ENCODE data around the gene SIGLECL1.

The SIGLECL1 gene

DNA sequence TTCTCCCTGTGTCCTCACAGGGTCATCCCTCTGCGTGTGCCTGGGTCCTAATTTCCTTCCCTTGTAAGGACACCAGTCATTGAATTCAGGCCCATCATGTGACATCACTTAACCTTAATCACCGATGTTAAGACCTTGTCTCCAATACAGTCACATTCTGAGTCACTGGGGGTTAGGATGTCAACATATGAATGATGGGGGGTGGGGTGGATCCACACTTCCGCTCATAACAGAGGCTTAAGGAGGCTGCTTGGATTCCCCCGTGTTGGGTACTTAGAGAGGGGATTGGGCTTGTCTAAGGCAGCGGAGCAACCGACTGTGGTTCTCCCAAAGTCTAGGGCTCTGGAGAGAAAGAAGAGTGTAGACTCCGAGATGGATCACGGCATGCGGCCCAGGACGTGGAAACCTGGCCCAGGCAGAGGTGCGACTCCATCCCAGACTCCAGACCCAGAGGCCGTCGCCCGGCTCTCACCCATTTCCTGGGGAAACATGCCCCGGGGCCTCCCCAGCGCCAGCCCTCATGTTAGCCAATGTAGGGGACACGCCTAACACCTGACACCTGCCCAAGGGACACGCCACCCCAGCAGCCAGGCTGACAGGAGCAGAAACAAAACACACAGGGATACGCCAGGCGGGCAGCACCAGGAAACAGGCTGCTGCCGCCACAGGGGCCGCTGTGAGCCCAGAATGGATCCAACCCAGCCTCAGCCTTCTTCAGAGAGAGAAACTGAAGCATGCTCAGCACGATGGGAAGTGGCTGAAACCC is 43.5 kb downstream of the SIGLECL1 start:
- no peak for TF ChIP-seq FOXP2 (optimal IDR thresholded peaks at IDR 0.05; ENCODE audit: borderline replicate concordance, extremely low read depth, extremely low read length, insufficient read depth)
- TF ChIP-seq TAF1 (IDR thresholded peaks at IDR 0.05; ENCODE audit: borderline replicate concordance, insufficient read depth, low read length): no peak
- TF ChIP-seq SIN3A (IDR thresholded peaks at IDR 0.05; ENCODE audit: borderline replicate concordance, insufficient read depth, low read length): no peak
- TF ChIP-seq POLR2AphosphoS5 (IDR thresholded peaks at IDR 0.05; ENCODE audit: low read depth, low read length): no peak
- TF ChIP-seq REST (IDR thresholded peaks at IDR 0.05; ENCODE audit: insufficient read depth in 1 of 2, low read depth in 2 of 2, low read length in 2 of 2): no peak

DNA sequence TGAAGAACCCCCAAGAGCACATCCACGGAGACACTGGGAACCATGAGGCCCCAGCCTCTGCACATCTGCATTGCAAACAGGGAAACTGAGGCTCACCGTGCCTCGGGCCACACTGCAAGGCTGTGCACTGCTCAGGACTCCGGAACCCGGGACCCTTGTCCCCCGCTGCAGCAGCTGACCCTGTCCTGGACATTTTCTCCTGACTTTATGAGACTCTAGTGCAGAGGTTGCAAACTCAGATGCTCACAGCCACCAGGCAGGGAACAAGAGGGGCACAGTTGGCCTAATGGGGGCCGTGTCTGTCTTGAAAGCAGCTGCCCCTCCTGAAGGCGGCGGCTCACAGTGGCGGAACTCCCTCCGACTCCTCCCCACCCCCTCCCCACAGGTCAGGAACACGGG is 44.1 kb downstream of the SIGLECL1 start:
- TF ChIP-seq POLR2AphosphoS5 (IDR thresholded peaks at IDR 0.05; ENCODE audit: low read depth, low read length) (no peak), SIN3A (IDR thresholded peaks at IDR 0.05; ENCODE audit: borderline replicate concordance, insufficient read depth, low read length) (no peak), FOXP2 (optimal IDR thresholded peaks at IDR 0.05; ENCODE audit: borderline replicate concordance, extremely low read depth, extremely low read length, insufficient read depth) (no peak), REST (IDR thresholded peaks at IDR 0.05; ENCODE audit: insufficient read depth in 1 of 2, low read depth in 2 of 2, low read length in 2 of 2) (no peak), TAF1 (IDR thresholded peaks at IDR 0.05; ENCODE audit: borderline replicate concordance, insufficient read depth, low read length) (no peak)

DNA sequence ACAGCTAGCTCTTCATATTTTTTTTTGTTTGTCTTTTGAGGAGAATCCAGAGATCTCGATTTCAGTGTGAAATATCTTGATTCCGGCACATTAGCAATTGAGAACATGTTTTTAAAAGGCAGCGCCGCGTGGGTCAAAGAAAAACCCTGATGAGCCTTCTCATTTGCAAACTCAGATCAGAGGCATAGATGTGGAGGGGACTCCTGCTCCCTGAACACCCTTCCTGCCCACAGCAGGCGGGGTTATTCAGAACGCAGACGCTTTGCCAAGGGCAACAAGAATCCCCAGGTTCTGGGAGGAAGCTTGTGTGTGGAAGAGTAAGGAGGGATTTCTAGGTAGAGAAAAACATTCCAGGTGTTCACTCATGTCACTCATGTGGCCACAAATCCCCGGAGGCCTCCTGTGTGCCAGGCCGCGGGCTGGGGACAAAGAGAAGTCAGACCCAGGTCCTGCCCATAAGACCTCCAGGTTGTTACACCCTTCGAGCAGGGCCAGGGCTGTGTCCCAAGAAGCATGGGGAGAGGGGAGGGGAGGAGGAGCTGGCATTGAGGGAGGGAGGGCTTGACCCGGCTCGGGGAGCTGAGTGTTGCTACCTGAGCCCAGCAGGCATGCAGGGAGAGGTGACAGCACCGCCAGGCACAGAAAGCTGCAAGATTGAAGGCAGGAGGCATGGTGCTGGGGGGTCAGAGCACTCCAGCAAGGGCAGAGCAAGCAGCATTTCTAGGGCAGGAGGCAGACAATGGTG is 44.7 kb downstream of the SIGLECL1 start:
- no peak for TF ChIP-seq POLR2AphosphoS5 (IDR thresholded peaks at IDR 0.05; ENCODE audit: low read depth, low read length)

DNA sequence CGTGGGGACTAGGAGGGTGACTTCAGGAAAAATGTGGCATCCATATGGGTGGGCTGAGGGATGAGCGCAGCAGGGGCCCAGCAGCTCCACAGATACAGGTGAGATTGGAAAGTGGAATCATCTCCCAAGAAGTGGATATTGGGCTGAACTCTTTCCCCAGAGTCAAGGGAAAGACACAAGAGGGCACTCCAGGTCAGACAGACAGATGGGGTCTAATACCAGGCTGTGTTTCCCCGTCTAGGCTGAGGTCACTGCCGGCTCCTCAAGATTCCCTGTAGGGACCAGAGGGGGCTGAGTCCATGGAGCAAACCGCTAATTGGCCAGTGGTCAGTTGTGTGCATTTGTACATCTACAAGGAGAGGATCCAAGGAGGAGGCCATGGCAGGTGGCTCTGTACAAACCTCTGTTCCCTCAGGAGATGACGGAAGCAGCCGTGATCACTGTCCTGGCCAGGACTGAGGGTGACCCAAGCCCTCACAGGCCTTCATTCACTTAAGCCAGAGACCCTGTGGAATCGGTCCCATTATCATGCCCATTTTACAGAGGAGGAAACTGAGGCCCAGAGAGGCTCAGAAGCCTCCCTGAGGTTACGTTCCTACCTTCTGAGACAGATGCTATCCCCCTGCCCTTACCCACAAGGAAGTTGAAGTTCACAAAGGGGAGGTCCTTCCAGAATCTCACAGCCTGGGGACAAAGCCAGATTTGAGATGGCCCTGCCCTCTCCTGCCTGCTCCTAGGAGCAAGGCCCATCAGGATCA is 45.6 kb downstream of the SIGLECL1 start:
- TF ChIP-seq REST (IDR thresholded peaks at IDR 0.05; ENCODE audit: insufficient read depth in 1 of 2, low read depth in 2 of 2, low read length in 2 of 2) (no peak), SIN3A (IDR thresholded peaks at IDR 0.05; ENCODE audit: borderline replicate concordance, insufficient read depth, low read length) (no peak), FOXP2 (optimal IDR thresholded peaks at IDR 0.05; ENCODE audit: borderline replicate concordance, extremely low read depth, extremely low read length, insufficient read depth) (no peak), POLR2AphosphoS5 (IDR thresholded peaks at IDR 0.05; ENCODE audit: low read depth, low read length) (no peak), TAF1 (IDR thresholded peaks at IDR 0.05; ENCODE audit: borderline replicate concordance, insufficient read depth, low read length) (no peak)

GRCh38 chr19:51297406-51297805 is 46.5 kb downstream of the SIGLECL1 start:
- no peak for TF ChIP-seq FOXP2 (optimal IDR thresholded peaks at IDR 0.05; ENCODE audit: borderline replicate concordance, extremely low read depth, extremely low read length, insufficient read depth)
- no peak for TF ChIP-seq REST (IDR thresholded peaks at IDR 0.05; ENCODE audit: insufficient read depth in 1 of 2, low read depth in 2 of 2, low read length in 2 of 2)
- no peak for TF ChIP-seq POLR2AphosphoS5 (IDR thresholded peaks at IDR 0.05; ENCODE audit: low read depth, low read length)
- TF ChIP-seq SIN3A (IDR thresholded peaks at IDR 0.05; ENCODE audit: borderline replicate concordance, insufficient read depth, low read length): no peak
- no peak for TF ChIP-seq TAF1 (IDR thresholded peaks at IDR 0.05; ENCODE audit: borderline replicate concordance, insufficient read depth, low read length)
